GM19455 (cell line): ENCODE data around the gene KIRREL3.

Experiments
- ATAC-seq: cut with Tn5 transposase; IDR thresholded peaks from one replicate; pipeline ENCODE4 v1.9.1; 2021; ENCODE audit not compliant: unreplicated experiment

The KIRREL3 gene

GRCh38 chr11:126519764-126520734 lies 480.5 kb downstream of the KIRREL3 start:
- ATAC-seq: no peak

GRCh38 chr11:126518972-126519690 lies 481.4 kb downstream of the KIRREL3 start:
- no peak for ATAC-seq

GRCh38 chr11:126518071-126518971 lies 482.2 kb downstream of the KIRREL3 start:
- ATAC-seq: no peak

GRCh38 chr11:126515501-126515900 lies 485.1 kb downstream of the KIRREL3 start:
- ATAC-seq: no peak

- no peak for ATAC-seq
These were observed 486.4 kb downstream of the KIRREL3 start for GRCh38 chr11:126514061-126514693.

GRCh38 chr11:126512741-126513715 lies 487.5 kb downstream of the KIRREL3 start:
- ATAC-seq: no peak

GRCh38 chr11:126512251-126512650 lies 488.3 kb downstream of the KIRREL3 start:
- no peak for ATAC-seq

- no peak for ATAC-seq
These were observed 489.0 kb downstream of the KIRREL3 start for GRCh38 chr11:126511475-126512115.

- no peak for ATAC-seq
These were observed 489.8 kb downstream of the KIRREL3 start for GRCh38 chr11:126510621-126511370.

- no peak for ATAC-seq
These were observed 492.9 kb downstream of the KIRREL3 start for GRCh38 chr11:126507646-126508045.

- no peak for ATAC-seq
These were observed 493.8 kb downstream of the KIRREL3 start for GRCh38 chr11:126506789-126507188.

- ATAC-seq: no peak
These were observed 497.6 kb downstream of the KIRREL3 start for GRCh38 chr11:126502982-126503381.

- ATAC-seq: no peak
These were observed 498.4 kb downstream of the KIRREL3 start for GRCh38 chr11:126502159-126502558.

GRCh38 chr11:126501641-126502040 lies 498.9 kb downstream of the KIRREL3 start:
- ATAC-seq: no peak

- ATAC-seq: no peak
These were observed 499.6 kb downstream of the KIRREL3 start for GRCh38 chr11:126500981-126501380.

- ATAC-seq: no peak
These were observed 501.3 kb downstream of the KIRREL3 start for GRCh38 chr11:126499131-126499752.

GRCh38 chr11:126498281-126498680 lies 502.3 kb downstream of the KIRREL3 start:
- no peak for ATAC-seq
